ENCODE data around the gene SLC26A1.

Gene SLC26A1

GRCh38 chr4:967113-968104, 25.8 kb downstream of the SLC26A1 start:
- Histone ChIP-seq H3K36me3 (ENCODE audit: control insufficient read depth, insufficient read depth, low read length) (peaks cover 15% of the 10 kb centered on the region), H3K4me1 (ENCODE audit: control insufficient read depth, insufficient read depth, low read length, poor library complexity, severe bottlenecking) (no peaks in the 10 kb centered on the region), H3K4me3 (ENCODE audit: extremely low read depth, insufficient read depth, low read length, poor library complexity, severe bottlenecking) (no peak overlapping the region), H3K9me3 (ENCODE audit: control insufficient read depth, low read length) (no peaks in the 10 kb centered on the region), H3K27ac (ENCODE audit: low read depth, low read length, severe bottlenecking) (no peak overlapping the region)
- WGBS, 2 experiments (ENCODE audit: insufficient coverage in 2 of 2), result 45 to 47% methylated on average over 41 to 51 of the region's 76 CpGs

DNA sequence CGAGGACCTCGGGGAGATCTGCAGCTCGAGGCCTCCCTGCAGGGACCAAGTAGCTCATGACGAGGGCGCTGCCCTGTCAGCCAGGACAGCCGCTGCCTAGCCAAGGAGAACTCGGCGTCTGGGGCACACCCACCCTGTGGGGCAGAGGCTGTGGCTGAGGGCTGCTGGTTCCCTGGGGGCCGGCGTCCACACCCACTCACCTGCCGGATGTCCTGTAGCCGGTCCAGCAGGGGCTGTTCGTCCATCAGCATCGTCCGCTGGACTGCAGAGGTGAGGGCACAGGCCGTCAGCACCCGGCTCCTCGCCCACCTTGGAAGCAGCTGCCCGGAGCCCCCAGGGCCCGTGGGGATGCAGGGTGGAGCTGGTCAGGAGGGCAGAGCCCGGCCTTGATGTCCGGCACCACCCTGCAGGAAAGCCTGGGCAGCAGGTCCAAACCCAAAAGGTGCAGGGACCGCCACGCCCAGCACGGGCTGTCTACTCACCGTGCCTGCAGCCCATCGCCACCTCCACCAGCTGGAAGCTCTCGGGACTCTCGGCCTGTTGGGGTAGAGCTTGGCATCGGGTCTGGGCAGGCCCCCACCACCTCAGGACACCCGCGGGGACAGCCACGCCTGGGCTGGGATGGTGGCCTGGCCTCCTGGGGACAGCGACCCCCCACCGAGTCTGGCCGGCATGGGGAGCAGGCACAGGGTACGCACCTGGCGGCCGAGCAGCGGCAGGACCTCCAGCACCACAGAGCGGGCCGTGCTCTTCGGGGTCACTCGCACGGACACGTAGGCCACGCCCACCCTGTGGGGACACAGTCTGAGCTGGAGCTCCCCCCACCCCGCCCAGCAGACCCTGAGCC, 26.7 kb downstream of the SLC26A1 start:
- no peak overlapping the region for H3K4me3 ChIP-seq (ENCODE audit: extremely low read depth, insufficient read depth, low read length, poor library complexity, severe bottlenecking)
- WGBS, 2 experiments (ENCODE audit: insufficient coverage in 2 of 2), result 91% methylated on average over 46 of the region's 48 CpGs
- peaks cover 15% of the 10 kb centered on the region for H3K36me3 ChIP-seq (ENCODE audit: control insufficient read depth, insufficient read depth, low read length)
- H3K4me1 ChIP-seq (ENCODE audit: control insufficient read depth, insufficient read depth, low read length, poor library complexity, severe bottlenecking), result no peaks in the 10 kb centered on the region
- H3K27ac ChIP-seq (ENCODE audit: low read depth, low read length, severe bottlenecking), result no peak overlapping the region
- H3K9me3 ChIP-seq (ENCODE audit: control insufficient read depth, low read length), result no peaks in the 10 kb centered on the region

GRCh38 chr4:965766-966134, 27.5 kb downstream of the SLC26A1 start:
- no peaks in the 10 kb centered on the region for H3K9me3 ChIP-seq (ENCODE audit: control insufficient read depth, low read length)
- no peak overlapping the region for H3K27ac ChIP-seq (ENCODE audit: low read depth, low read length, severe bottlenecking)
- no peak overlapping the region for H3K4me3 ChIP-seq (ENCODE audit: extremely low read depth, insufficient read depth, low read length, poor library complexity, severe bottlenecking)
- WGBS, 2 experiments (ENCODE audit: insufficient coverage in 2 of 2), result 92 to 93% methylated on average over 21 of the region's 21 CpGs
- peaks cover 15% of the 10 kb centered on the region for H3K36me3 ChIP-seq (ENCODE audit: control insufficient read depth, insufficient read depth, low read length)
- no peaks in the 10 kb centered on the region for H3K4me1 ChIP-seq (ENCODE audit: control insufficient read depth, insufficient read depth, low read length, poor library complexity, severe bottlenecking)

DNA sequence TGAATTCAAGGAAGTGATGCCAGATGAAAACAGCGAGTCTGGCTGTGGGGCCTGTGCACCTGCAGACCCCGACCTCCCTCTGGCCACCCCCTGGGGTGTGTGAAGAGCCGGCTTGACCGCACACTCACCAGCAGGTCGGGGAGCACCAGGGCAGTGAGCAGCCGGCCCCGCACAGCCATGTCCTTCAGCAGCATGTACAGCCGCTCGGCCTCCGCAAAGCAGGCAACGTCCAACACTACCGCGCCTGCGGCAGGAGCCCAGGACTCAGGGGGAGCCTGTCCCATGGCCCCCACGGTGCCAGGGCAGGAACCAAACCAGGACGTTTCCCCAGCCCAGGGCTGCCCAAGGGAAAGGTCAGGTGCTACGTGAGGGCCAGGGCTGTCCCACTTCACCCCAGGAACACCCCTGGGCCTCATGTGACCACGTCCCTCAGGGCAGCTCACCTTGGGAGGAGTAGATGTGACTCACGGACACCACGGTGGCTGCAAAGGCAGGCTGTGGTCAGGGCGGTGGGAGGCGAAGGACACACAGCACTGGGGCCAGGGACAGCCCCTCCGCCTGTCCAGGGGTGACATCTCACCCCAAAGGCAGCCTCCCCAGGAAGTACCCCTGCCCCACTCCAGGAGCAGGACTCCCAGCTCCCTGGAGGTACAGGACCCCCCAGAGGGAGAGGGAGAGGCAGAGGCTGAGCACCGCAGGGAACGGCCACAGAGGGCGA, 28.0 kb downstream of the SLC26A1 start:
- Histone ChIP-seq H3K4me3 (ENCODE audit: extremely low read depth, insufficient read depth, low read length, poor library complexity, severe bottlenecking) (no peak overlapping the region), H3K36me3 (ENCODE audit: control insufficient read depth, insufficient read depth, low read length) (peaks cover 15% of the 10 kb centered on the region), H3K9me3 (ENCODE audit: control insufficient read depth, low read length) (no peaks in the 10 kb centered on the region), H3K4me1 (ENCODE audit: control insufficient read depth, insufficient read depth, low read length, poor library complexity, severe bottlenecking) (no peaks in the 10 kb centered on the region), H3K27ac (ENCODE audit: low read depth, low read length, severe bottlenecking) (no peak overlapping the region)
- 91 to 95% methylated on average over 19 to 23 of the region's 26 CpGs for WGBS, 2 experiments (ENCODE audit: insufficient coverage in 2 of 2)

GRCh38 chr4:964346-965025, 28.7 kb downstream of the SLC26A1 start:
- Histone ChIP-seq H3K4me1 (ENCODE audit: control insufficient read depth, insufficient read depth, low read length, poor library complexity, severe bottlenecking) (no peaks in the 10 kb centered on the region), H3K36me3 (ENCODE audit: control insufficient read depth, insufficient read depth, low read length) (peaks cover 15% of the 10 kb centered on the region), H3K27ac (ENCODE audit: low read depth, low read length, severe bottlenecking) (no peak overlapping the region), H3K4me3 (ENCODE audit: extremely low read depth, insufficient read depth, low read length, poor library complexity, severe bottlenecking) (no peak overlapping the region), H3K9me3 (ENCODE audit: control insufficient read depth, low read length) (no peaks in the 10 kb centered on the region)
- WGBS, 2 experiments (ENCODE audit: insufficient coverage in 2 of 2), result 95 to 97% methylated on average over 18 to 21 of the region's 23 CpGs

GRCh38 chr4:963276-964225, 29.7 kb downstream of the SLC26A1 start:
- Histone ChIP-seq H3K36me3 (ENCODE audit: control insufficient read depth, insufficient read depth, low read length) (peaks cover 16% of the 10 kb centered on the region), H3K4me3 (ENCODE audit: extremely low read depth, insufficient read depth, low read length, poor library complexity, severe bottlenecking) (no peak overlapping the region), H3K27ac (ENCODE audit: low read depth, low read length, severe bottlenecking) (no peak overlapping the region), H3K4me1 (ENCODE audit: control insufficient read depth, insufficient read depth, low read length, poor library complexity, severe bottlenecking) (no peaks in the 10 kb centered on the region), H3K9me3 (ENCODE audit: control insufficient read depth, low read length) (no peaks in the 10 kb centered on the region)
- 94% methylated on average over 33 to 36 of the region's 39 CpGs for WGBS, 2 experiments (ENCODE audit: insufficient coverage in 2 of 2)

DNA sequence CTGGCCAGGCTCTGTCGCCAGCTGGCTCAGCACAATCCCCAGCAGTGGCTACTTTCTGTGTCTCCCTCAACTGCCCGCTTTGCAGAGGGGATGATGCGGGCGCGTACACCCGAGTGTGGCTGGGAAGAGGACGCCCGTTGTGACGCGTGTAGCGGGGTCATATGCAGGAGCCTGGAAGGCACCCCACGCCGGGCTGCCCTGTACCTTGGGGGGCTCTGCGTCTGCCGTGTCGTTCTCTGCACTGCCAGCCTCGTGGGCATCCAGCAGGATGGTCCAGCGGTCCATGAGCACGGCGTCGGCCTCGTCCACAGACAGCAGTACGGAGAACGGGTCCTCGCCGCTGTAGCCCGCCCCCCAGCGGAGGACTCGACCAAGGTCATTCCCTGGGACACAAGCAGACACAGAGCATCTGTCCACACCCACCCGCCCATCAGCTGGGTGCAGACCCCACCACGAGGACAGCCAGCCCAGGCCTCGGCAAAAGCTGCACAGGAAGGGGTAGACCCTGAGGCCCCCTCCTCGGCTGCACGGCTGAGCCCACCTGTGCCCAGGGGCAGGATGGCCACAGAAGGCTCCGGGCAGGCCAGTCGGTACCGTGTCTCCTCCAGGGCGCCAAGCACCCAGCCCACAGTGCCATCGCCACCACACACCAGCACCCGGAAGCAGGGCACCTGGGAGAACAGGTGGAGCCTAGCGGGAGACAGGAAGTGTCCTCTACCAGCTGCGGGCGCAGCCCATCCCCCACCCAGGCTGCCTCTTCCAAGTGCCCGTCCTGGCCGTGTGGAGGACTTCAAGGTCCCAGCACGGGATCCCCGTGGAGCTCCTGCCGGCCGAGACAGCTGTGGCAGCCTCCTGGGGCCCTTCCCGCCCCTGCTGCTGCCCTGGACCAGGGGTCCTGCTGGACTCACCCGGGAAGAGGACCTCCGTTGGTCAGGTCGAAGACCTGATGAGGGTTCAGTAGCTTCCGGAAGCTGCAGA, 30.7 kb downstream of the SLC26A1 start:
- H3K36me3 ChIP-seq (ENCODE audit: control insufficient read depth, insufficient read depth, low read length), result peaks cover 18% of the 10 kb centered on the region
- no peaks in the 10 kb centered on the region for H3K9me3 ChIP-seq (ENCODE audit: control insufficient read depth, low read length)
- no peak overlapping the region for H3K27ac ChIP-seq (ENCODE audit: low read depth, low read length, severe bottlenecking)
- H3K4me3 ChIP-seq (ENCODE audit: extremely low read depth, insufficient read depth, low read length, poor library complexity, severe bottlenecking), result no peak overlapping the region
- no peaks in the 10 kb centered on the region for H3K4me1 ChIP-seq (ENCODE audit: control insufficient read depth, insufficient read depth, low read length, poor library complexity, severe bottlenecking)
- 88 to 94% methylated on average over 35 to 51 of the region's 54 CpGs for WGBS, 2 experiments (ENCODE audit: insufficient coverage in 2 of 2)

DNA sequence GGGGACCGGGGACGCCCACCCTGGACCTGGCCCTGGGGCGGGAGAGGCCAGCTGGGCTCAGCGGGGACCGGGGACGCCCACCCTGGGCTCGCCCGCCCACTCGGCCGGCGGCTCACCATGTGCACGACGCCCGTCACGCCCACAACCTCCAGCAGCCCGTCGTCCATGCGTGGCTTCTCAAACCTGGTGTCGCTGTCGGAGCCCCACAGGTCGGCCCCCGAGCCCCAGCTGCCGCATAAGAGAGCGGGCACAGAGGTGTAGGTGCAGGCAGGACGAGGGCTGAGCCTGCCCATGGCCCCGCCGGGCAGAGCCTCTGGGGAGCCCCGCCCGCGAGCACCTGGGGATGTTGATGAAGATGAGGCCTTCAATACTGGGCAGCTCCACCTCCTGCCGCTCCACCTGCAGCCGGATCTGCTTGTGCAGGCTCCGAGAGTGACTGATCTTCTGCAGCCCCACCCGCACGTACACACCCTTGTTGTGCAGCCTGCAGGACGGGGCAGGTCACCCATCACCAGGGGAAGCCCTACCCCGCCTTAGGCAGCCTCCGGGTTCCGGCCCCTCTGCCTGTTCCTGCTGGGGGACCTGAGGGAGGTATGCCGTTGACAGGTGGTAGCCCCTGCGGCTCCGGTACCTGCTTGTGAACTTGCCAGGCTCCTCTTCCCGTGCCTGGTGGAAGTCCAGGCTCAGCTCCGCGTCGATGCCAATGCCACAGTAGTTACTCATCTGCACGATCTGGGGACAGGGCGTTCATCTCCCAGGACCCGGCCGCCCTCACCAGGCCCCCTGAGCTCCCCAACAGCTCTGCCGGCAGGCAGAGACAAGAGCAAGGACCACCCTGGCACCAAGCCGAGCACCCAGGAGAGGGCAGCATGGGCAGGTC, 31.6 kb downstream of the SLC26A1 start:
- no peaks in the 10 kb centered on the region for H3K9me3 ChIP-seq (ENCODE audit: control insufficient read depth, low read length)
- H3K27ac ChIP-seq (ENCODE audit: low read depth, low read length, severe bottlenecking), result no peak overlapping the region
- peaks cover 18% of the 10 kb centered on the region for H3K36me3 ChIP-seq (ENCODE audit: control insufficient read depth, insufficient read depth, low read length)
- 95% methylated on average over 50 to 52 of the region's 52 CpGs for WGBS, 2 experiments (ENCODE audit: insufficient coverage in 2 of 2)
- H3K4me1 ChIP-seq (ENCODE audit: control insufficient read depth, insufficient read depth, low read length, poor library complexity, severe bottlenecking), result no peaks in the 10 kb centered on the region
- H3K4me3 ChIP-seq (ENCODE audit: extremely low read depth, insufficient read depth, low read length, poor library complexity, severe bottlenecking), result no peak overlapping the region

Measured in mesodermal cell (in vitro differentiated cells).